Hematopoietic multipotent progenitor cell treated with erythropoietin and hydrocortisone succinate and interleukin-3 and kit ligand, for 15 days (in vitro differentiated cells): Measurements from ENCODE around the gene MEGF9.

ENCODE experiments used
- DNase-seq: peaks from one replicate; pipeline ENCODE4 v3.0.0-alpha.2; 2015; ENCODE audit warnings: low spot score

Gene MEGF9

DNA sequence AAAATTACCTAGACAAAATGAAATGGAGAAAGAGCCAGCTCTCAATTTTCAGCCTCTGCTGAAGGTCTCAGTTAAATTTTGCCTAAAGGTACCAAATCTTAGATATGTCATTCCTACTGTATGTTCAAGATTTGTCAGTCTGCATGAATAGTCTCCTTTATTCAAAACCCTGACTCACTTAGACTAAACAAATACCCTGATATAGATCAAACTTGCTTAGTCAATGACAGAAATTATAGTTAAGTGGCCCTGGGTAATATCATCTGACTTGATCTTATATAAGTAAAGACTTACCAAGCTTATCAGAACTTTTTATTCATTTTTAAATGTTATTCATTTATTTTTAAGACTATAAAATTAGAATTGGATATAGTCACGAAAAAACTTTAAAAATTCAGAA, 12.2 kb downstream of the MEGF9 start:
- no peak for DNase-seq

DNA sequence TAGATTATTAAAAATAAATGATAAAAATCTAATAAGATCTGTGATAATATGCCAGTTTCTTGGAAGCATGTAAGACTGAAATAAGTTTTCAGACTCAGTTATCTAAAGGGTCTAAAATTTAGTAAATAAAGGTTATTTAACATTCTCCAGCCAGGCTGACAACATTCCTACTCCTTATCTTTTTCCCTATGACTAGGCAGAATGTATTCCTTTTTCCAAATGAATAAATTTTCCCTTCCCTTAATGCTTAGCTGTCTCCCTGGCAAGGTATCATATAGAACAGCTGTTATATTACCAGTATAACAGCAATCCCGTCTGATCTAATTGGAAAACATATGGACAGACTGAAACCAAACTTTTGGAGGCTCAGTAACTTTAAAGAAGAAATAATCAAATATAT, 13.0 kb downstream of the MEGF9 start:
- DNase-seq = no peak

DNA sequence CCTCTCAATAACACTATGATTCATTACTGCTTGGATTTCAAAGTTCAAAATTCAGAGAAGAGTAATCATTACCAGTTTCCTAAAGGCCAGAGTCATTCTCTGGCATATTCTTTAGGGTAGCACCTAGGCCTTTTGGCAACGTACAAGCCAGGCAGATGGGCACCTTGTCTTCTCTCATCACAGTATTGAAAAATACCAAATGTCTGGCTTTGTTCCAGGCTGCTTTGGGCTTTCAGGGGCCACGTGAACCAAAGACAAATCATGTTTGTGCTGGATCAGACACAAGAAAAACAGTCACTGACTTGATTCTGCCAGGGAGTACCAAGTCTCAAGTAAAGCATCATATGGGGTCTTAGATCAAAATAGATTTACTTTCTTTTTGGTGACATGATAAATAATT, 15.5 kb downstream of the MEGF9 start:
- no peak for DNase-seq

DNA sequence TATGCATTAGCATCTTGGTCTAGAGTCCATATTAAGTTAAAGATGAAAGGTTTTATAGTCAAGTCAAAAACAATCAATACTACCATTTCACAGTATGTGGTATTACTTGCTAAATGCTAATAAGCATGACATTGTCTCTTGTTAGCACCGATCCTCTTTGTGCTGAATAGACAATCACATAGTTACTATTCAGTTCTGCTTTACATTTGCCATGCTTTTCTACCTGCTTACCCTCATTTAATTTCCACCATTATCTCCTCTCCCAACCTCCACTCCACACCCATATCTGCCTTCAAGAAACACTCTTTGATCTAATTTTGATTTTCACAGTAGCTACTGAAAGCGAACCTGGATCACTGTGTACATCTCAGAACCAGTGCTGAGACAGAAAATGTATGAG, 16.8 kb downstream of the MEGF9 start:
- no peak for DNase-seq

DNA sequence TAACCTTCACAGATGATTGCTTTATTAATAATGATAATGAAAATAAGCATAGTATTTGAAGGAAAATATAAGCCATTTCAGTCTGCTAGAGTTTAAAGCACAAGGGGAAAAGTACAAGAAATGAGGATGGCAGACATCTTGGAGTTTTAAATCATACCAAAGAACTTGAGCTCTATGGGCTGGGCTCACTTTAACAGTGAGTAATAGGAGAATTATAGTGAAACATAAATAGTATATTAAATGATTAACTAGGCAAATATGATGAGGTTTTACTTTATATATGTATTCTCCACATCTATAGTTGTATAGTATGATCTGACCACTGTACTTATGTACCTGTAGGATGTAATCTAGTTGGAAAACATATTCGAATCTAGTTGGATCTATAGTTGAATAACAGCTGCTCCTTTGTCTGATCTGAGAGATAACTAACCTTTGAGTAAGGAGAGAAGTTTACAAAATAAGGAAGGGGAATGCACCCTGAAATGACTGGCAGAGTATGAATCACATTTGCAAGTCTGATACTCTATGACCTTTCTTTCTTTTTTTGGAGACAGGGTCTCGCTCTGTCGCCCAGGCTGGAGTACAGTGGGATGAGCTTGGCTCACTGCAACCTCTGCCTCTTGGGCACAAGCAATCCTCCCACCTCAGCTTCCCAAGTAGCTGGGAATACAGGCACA, 17.6 kb downstream of the MEGF9 start:
- DNase-seq = no peak

DNA sequence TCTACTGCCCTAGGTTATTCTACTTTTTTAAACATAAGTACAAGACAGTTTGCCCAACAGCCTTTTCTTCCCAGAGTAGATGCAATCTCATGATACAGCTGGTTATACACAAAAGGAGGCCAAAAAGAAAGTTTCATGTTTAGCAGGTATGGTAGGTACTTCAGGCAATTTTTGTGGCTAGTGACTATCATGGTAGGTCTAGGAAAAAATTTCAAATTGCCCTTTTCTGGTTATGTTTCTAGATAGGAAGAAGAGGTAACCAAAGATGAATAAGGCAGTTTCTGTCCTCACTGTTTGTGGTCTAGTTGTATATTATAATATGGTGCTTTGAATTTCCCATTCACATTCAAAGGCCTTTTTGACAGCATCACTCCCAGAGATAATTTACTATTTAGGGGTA, 19.7 kb downstream of the MEGF9 start:
- DNase-seq = no peak

DNA sequence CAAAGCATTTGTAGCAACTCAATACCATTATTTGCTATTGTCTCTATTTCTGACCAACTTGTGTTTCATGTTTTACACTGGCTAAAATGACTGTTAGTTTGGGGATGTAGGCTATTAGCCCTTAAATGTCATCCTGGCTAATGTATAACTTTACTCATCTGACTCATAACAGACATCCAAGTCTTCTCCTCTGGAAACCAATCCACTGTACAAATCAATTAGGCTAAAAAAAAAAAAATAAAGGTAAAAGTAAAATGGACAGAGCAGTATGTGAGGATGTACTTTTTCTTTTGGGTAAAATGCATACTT, 20.6 kb downstream of the MEGF9 start:
- DNase-seq = no peak

DNA sequence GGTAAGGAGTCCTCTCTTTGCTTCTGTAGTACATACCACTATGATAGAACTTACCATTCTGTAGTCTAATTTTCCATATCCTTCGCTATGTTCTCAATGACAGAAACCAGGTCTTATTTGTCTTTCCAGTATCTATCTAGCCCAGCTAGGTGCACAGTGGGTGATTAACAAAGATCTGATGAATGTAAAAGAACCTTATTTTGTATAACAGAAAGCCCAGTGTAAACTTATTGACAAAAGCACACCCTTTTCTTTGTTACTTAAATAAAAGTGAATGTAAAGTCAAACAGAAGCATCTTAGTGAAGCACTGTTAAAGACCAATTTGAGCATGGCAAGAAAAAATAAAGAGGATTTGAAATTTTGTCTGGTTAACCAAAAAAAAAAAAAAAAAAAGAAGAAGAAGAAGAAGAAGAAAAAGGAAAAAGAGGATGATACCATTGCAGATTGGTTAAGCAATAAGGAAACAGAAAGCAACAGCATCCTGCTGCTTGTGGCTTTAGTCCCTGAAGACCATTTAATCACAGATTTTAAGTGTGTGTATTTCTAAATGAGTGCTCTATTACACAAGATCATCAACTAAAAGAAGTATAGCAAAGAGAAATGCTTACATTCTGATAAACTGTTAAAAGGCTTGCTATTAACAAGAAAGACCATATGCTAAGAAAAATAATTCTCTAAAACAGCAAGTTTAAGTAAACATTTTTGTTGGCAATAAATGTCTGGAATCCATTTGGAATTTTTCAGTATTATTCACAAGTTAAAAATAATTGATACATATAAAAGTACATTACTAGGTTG, 21.2 kb downstream of the MEGF9 start:
- DNase-seq = no peak

DNA sequence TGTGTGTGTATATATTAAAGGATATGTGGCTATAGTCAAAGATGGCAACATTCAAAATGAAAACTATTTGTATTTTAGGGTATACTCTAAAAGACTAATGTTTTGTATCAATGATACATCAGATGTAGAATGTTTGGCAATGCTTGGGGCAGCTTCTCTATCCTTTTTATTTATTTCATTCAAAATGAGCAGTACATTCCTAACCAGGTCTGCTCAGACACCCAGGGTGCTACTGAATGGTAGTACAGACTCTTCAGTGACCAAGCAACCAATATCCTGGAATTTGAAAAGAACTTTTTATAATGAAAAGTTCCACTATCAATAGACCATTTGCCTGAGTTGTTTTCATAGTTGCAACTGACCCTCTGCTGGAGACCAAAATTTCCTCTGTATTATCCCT, 23.9 kb downstream of the MEGF9 start:
- DNase-seq = no peak

DNA sequence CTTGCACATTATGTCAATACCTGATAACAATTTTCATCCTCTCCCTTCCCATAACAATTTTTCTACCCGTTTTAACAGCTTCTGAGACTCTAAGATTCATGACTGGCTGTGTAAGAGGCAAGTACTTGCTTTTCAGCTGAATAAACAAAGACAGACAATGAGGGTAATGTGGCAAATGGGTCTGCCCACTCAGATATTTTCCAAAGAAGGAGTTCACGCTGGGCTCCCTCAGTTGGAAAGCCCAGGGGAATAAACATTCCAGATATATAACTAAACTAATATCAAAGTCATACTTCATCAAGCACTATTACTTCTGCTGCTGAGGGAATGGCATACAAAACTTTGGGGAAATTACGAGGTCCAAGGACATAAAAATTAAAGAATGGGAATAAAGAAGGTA, 24.4 kb downstream of the MEGF9 start:
- no peak for DNase-seq

DNA sequence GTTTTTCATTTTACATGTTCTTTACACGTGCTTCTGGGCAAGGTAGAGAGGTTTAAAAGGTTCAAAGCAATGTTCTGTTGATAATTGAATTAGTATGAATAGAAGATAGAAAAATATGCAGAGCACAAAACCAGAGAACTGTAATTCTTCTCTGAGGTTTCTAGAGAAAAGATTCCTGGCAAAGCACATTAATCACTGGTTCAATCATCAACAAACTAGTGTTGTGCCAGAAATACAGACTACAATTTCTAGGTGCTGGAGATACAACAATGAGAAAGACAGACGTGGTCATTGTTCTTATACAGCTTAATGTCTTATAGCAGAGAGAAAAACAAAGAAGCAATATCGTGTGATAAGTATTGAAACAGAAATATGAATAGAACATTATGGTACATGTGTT, 25.5 kb downstream of the MEGF9 start:
- DNase-seq = no peak

DNA sequence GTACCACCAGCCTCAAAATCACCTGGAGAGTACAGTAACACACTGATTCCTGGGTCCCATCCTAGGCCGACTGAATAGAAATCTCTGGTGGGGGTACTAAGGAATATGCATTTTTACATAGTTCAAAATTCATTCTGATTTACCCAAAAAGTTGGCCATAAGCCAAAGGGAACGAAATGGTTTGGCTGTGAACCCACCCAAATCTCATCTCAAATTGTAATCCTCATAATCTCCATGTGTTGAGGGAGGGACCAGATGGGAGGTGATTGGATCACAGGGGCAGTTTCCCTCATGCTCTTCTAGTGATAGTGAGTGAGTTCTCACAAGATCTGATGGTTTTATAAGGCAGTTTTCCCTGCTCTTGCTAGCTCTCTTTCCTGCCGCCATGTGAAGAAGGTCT, 31.1 kb downstream of the MEGF9 start:
- DNase-seq = no peak

DNA sequence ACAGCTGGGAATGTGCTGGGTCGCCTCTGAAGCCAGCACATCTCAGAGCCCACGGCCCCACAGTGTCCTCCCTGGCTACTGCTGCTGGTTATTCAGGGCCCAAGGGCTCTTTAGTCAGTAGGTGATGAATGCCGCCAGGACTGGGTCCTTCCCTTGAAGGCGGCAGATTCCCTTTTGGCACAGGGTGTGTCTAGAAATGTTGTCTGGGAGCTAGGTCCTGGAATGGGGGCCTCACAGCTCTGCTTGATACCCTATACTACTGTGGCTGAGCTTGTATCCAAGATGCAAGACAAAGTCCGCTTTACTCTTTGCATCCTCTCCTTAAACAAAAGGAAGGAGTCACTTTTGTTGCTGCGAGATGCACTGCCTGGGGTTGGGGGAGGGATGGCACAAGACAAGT, 33.1 kb downstream of the MEGF9 start:
- DNase-seq = no peak

DNA sequence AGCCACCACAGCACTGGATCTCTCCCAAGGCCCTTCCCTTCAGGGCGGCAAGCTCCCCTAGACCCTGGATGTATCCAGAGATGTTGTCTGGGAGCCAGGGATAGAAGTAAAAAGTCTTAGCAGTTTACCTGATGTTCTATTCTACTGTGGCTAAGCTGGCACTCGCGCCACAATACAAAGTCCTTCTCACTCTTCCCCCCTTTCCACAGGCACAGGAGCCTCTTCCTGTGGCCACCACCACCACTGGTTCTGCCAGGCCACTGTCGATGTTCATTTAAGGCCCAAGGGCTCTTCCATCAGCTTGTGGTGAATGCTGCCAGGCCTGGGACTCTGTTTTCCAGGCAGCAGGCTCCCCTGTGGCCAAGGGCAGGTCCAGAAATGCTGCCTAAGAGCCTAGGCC, 33.7 kb downstream of the MEGF9 start:
- no peak for DNase-seq

DNA sequence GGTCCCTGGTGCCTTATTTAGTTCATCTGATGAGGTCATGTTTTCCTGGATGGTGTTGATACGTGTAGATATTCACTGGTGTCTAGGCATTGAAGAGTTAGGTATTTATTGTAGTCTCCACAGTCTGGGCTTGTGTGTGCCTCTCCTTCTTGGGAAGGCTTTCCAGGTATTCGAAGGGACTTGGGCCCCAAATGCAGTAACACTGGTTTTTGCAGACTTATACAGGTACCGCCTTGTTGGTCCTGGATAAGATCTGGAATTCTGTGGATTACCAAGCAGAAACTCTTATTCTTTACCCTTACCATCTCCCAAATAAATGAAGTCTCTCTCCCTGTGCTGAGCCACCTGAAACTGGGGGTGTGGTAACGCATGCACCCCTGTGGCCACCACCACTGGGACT, 34.1 kb downstream of the MEGF9 start:
- DNase-seq = no peak

DNA sequence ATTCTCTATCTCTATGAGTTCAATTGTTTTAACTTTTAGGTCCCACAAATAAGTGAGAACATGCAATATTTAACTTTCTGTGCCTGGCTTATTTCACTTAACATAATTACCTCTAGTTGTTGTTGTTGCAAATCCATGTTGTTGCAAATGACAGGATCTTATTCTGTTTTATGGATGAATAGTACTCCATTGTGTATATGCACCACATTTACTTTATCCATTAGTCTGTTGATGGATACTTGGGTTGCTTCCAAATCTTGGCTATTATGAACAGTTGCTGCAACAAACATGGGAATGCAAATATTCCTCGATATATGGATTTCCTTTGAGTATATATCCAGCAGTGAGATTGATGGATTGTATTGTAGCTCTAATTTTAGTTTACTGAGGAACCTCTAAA, 36.3 kb downstream of the MEGF9 start:
- no peak for DNase-seq

DNA sequence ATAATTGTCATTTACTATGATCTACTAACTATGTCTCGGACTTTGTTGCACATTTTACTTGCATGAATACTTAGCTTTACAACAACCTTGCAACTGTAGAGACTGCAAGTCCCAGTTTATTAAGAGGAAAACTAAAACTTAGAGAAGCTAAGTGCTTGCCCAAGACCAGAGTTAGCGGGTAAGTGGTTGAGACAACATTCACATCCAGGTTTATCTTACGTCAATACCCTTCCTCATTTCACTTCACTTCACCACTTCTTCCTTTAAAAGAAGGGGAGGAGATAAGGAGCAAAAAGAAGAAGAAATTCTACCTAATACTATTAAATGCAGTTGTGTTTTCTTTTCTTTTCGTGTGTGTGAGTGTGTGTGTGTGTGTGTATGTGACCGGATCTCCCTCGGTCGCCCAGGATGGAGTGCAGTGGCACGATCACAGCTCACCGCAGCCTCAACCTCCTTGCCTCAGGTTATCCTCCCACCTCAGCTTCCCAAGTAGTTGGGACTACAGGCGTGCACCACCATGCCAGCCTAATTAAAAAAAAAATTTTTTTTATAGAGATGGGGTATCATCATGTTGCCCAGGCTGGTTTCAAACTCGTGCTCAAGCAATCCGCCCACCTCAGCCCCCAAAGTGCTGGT, 37.4 kb downstream of the MEGF9 start:
- no peak for DNase-seq

DNA sequence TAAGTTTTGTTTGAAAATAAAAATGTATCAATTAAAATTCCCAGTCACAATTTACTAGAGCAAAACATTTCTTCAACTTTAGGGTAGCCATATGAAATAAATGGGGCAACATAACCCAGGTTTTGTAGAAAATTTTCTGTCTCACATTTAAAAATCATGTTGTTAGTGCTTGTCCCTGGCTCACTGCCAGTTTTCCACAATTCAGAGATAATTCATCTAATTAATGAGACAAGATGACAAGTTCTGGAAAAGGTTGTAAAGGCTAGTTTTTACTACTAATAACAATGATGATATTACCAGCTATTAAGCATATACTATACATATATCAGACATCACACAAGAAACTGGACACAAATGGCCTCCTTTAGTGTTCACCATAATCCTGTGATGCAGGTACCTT, 45.9 kb downstream of the MEGF9 start:
- DNase-seq = no peak

DNA sequence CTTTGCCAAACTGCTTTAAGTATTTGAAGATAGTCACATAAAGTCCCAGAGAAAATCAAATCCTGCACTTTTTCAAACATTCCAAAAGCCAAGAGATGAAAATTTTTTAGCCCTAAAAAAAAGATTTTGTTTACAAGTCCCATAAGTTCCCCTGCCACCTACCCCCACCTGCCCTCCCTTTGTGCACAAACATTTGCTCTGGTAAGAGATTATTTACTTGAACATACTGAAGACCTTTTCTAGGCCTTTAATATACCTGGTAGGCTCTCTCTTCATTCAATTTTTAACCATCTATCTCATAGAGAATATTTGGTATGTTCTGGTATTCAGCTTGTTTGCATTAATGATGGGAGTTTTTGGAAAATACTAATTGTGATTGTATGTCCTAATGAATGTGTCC, 50.3 kb downstream of the MEGF9 start:
- DNase-seq = no peak

DNA sequence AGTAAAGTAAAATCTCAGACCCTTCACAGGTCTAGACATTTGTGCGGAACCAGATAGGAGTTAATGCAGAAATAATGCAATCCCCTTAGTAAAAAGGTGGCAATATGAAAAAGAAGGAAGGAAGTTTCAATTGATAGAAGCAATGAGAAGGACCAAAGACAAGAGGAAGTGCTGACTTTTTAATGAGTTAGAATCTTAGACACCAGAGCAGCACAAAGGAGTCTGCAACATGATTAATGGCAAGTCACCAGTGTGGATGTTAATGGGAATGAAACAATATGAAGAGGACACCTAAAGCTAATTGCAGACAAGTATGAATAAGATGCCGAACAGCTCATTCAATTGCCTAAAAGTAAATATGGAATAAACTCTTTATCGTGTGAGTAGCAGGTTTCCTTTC, 50.9 kb downstream of the MEGF9 start:
- DNase-seq = no peak

DNA sequence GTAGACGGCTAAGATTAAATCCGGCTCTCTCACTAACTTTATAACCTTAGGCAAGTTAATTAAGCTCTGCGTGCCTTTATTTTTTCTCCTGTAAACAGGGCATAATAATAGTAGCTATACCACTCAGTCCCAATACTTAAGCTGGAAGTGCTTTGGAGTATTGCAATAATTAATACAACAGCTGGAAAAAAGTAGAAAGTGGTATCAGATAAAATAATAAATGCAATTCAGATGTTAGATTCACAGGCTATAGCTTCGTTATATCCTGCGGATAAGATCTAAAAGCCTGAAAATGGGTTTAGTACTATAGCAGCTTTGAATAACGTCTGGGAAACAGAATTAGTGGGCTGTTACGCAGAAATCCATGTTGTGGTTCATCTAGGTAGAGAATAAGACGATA, 51.8 kb downstream of the MEGF9 start:
- DNase-seq = no peak

DNA sequence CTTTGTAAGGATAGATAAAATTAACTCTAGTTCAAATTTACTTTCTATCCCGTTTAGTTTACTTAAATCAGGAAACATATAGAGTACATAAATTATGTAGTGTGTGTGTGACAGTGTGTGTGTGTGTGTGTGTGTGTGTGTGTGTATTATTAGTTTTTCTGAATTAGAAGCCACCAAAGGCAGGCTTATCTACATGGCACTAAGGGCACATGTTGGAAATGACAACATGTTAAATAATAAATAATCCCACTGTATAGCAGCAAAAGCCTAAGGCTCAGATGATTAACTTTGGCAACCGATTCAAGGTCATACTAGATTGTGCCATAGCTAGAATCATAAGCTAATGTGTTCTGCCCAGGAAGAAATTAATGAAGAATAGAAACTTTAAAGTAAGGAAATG, 54.6 kb downstream of the MEGF9 start:
- DNase-seq = no peak

DNA sequence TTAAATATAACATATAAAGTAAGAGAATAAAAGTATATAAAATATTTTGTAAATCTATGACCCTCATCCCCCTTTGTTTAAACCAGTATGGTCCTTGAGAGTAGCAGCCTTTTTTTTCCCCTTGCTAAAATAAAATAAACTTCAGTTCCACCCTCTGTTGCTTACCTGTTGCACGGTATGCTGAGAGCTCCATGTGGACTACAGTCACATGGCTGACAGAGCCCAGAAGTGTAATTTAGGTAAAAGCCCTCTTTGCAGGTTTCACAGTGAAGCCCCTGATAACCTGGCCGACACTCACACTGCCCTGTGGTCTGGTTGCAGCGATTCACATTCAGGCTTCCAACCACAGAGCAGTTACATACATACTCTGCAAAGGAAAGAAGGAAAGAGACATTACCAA, 55.1 kb downstream of the MEGF9 start:
- no peak for DNase-seq
